Measurements from ENCODE around the gene ADAMTS2.
"Not testable (repeated sequence)": the region's sequence is repeated elsewhere in the genome, so short reads cannot be mapped to it uniquely, and the experiment has no call there.

ADAMTS2 gene

GRCh38 chr5:179325296-179326031, 19.8 kb downstream of the ADAMTS2 start:
- DNase-seq (ENCODE audit: low read depth) = no peak

- no peak for DNase-seq (ENCODE audit: low read depth)
These were observed 20.4 kb downstream of the ADAMTS2 start for GRCh38 chr5:179324760-179325295.

- DNase-seq (ENCODE audit: low read depth) = not testable (repeated sequence)
These were observed 20.9 kb downstream of the ADAMTS2 start for GRCh38 chr5:179324316-179324715.

- DNase-seq (ENCODE audit: low read depth) = no peak
These were observed 22.0 kb downstream of the ADAMTS2 start for GRCh38 chr5:179323026-179323870.

- no peak for DNase-seq (ENCODE audit: low read depth)
These were observed 22.9 kb downstream of the ADAMTS2 start for GRCh38 chr5:179322071-179323025.

- no peak for DNase-seq (ENCODE audit: low read depth)
These were observed 23.9 kb downstream of the ADAMTS2 start for GRCh38 chr5:179321206-179321987.

GRCh38 chr5:179319741-179320281, 25.4 kb downstream of the ADAMTS2 start:
- no peak for DNase-seq (ENCODE audit: low read depth)

- DNase-seq (ENCODE audit: low read depth) = no peak
These were observed 26.1 kb downstream of the ADAMTS2 start for GRCh38 chr5:179319123-179319522.

GRCh38 chr5:179318221-179318955, 26.9 kb downstream of the ADAMTS2 start:
- no peak for DNase-seq (ENCODE audit: low read depth)

GRCh38 chr5:179317411-179318220, 27.6 kb downstream of the ADAMTS2 start:
- DNase-seq (ENCODE audit: low read depth) = no peak

GRCh38 chr5:179316982-179317381, 28.3 kb downstream of the ADAMTS2 start:
- no peak for DNase-seq (ENCODE audit: low read depth)

GRCh38 chr5:179316111-179316551, 29.1 kb downstream of the ADAMTS2 start:
- DNase-seq (ENCODE audit: low read depth) = no peak

- no peak for DNase-seq (ENCODE audit: low read depth)
These were observed 29.8 kb downstream of the ADAMTS2 start for GRCh38 chr5:179315356-179315890.

- no peak for DNase-seq (ENCODE audit: low read depth)
These were observed 30.5 kb downstream of the ADAMTS2 start for GRCh38 chr5:179314606-179315355.

- no peak for DNase-seq (ENCODE audit: low read depth)
These were observed 31.3 kb downstream of the ADAMTS2 start for GRCh38 chr5:179313849-179314521.

GRCh38 chr5:179312557-179313235, 32.6 kb downstream of the ADAMTS2 start:
- DNase-seq (ENCODE audit: low read depth) = no peak

- DNase-seq (ENCODE audit: low read depth) = no peak
These were observed 33.7 kb downstream of the ADAMTS2 start for GRCh38 chr5:179311581-179311980.

Measured in stimulated activated CD8-positive, alpha-beta memory T cell treated with anti-CD3 and anti-CD28 coated beads, Interleukin-7, amount 100 ng/mL, for 24 hours (primary cell).